ENCODE data around the gene KCTD13.
"Not testable (repeated sequence)": the region's sequence is repeated elsewhere in the genome, so short reads cannot be mapped to it uniquely, and the experiment has no call there.

KCTD13 gene

GRCh38 chr16:29943846-29944799, 18.1 kb upstream of the KCTD13 start:
- no peak for DNase-seq (ENCODE audit: low read depth)

GRCh38 chr16:29940656-29941055, 14.6 kb upstream of the KCTD13 start:
- DNase-seq (ENCODE audit: low read depth) = no peak

GRCh38 chr16:29931750-29932149, 5.7 kb upstream of the KCTD13 start:
- not testable (repeated sequence) for DNase-seq (ENCODE audit: low read depth)

- no peak for DNase-seq (ENCODE audit: low read depth)
Measured at GRCh38 chr16:29927070-29927905, 1.3 kb upstream of the KCTD13 start.

GRCh38 chr16:29926711-29927052, 656 bp upstream of the KCTD13 start:
- no peak for DNase-seq (ENCODE audit: low read depth)

- no peak for DNase-seq (ENCODE audit: low read depth)
Measured at GRCh38 chr16:29925105-29925756, 795 bp downstream of the KCTD13 start.

- no peak for DNase-seq (ENCODE audit: low read depth)
Measured at GRCh38 chr16:29922986-29923501, 3.0 kb downstream of the KCTD13 start.

- no peak for DNase-seq (ENCODE audit: low read depth)
Measured at GRCh38 chr16:29922326-29922725, 3.7 kb downstream of the KCTD13 start.

GRCh38 chr16:29921034-29921385, 5.0 kb downstream of the KCTD13 start:
- no peak for DNase-seq (ENCODE audit: low read depth)

- no peak for DNase-seq (ENCODE audit: low read depth)
Measured at GRCh38 chr16:29920288-29921033, 5.6 kb downstream of the KCTD13 start.

GRCh38 chr16:29916979-29917378, 9.0 kb downstream of the KCTD13 start:
- no peak for DNase-seq (ENCODE audit: low read depth)

- no peak for DNase-seq (ENCODE audit: low read depth)
Measured at GRCh38 chr16:29915590-29916247, 10.3 kb downstream of the KCTD13 start.

- no peak for DNase-seq (ENCODE audit: low read depth)
Measured at GRCh38 chr16:29913514-29913913, 12.5 kb downstream of the KCTD13 start.

- DNase-seq (ENCODE audit: low read depth) = no peak
Measured at GRCh38 chr16:29912087-29912486, 13.9 kb downstream of the KCTD13 start.

GRCh38 chr16:29911676-29912010, 14.4 kb downstream of the KCTD13 start:
- DNase-seq (ENCODE audit: low read depth) = no peak

GRCh38 chr16:29910819-29911675, 15.0 kb downstream of the KCTD13 start:
- DNase-seq (ENCODE audit: low read depth) = no peak

- not testable (repeated sequence) for DNase-seq (ENCODE audit: low read depth)
Measured at GRCh38 chr16:29909851-29910250, 16.2 kb downstream of the KCTD13 start.

GRCh38 chr16:29909391-29909790, 16.6 kb downstream of the KCTD13 start:
- DNase-seq (ENCODE audit: low read depth) = no peak

- DNase-seq (ENCODE audit: low read depth) = no peak
Measured at GRCh38 chr16:29908719-29909220, 17.3 kb downstream of the KCTD13 start.

- DNase-seq (ENCODE audit: low read depth) = no peak
Measured at GRCh38 chr16:29907973-29908372, 18.1 kb downstream of the KCTD13 start.
